OCI-LY1 (cell line): ENCODE measurements around the gene IKZF1.

Source experiments
- CTCF ChIP-seq: fragments of 200-600 bp; sonication (generic), shearing (Covaris generic); IDR thresholded peaks from 2 replicates; pipeline ENCODE4 v1.5.1; 2017; ENCODE audit warnings: mild to moderate bottlenecking, antibody characterized with exemption, low read length, moderate library complexity, mixed read lengths
- EZH2 ChIP-seq: fragments of 200-600 bp; sonication (generic), shearing (Covaris generic); IDR thresholded peaks from 2 replicates; pipeline ENCODE4 v1.8.0; 2017; ENCODE audit warnings: borderline replicate concordance, mixed run types, mild to moderate bottlenecking, antibody characterized with exemption, low read length, moderate library complexity, mixed read lengths

- TF ChIP-seq CTCF (no peak), EZH2 (no peak)
Measured at GRCh38 chr7:50368366-50368765, 63.9 kb downstream of the IKZF1 start.
